Vagina (tissue), 2 donors: ENCODE data around the gene GNAQ.

Experiments
- POLR2A ChIP-seq, 2 donors: fragments of 450-650 bp; IDR thresholded peaks; one replicate each; pipeline ENCODE4 v1.6.1; 2017; ENCODE audit warnings: antibody characterized with exemption in 2 of 2, mild to moderate bottlenecking in 2 of 2, moderate library complexity in 2 of 2
- POLR2AphosphoS5 ChIP-seq, 2 donors: sonication (generic); formaldehyde crosslinking; IDR thresholded peaks; one replicate each; pipeline ENCODE4 v1.9.0; 2017; ENCODE audit warnings: antibody characterized with exemption in 2 of 2, mild to moderate bottlenecking in 2 of 2, low read depth in 1 of 2; ENCODE audit not compliant: insufficient read depth in 1 of 2
- TF ChIP-seq, protein P1 (sequence below), 3 experiments: fragments of 450-650 bp in 2 of 3; fragments of 200-600 bp in 1 of 3; sonication (generic) in 1 of 3; IDR thresholded peaks; one replicate each; pipeline ENCODE4 v1.5.1; 2017 to 2019; ENCODE audit warnings: antibody characterized with exemption in 3 of 3, mild to moderate bottlenecking in 2 of 3, moderate library complexity in 2 of 3

DNA sequence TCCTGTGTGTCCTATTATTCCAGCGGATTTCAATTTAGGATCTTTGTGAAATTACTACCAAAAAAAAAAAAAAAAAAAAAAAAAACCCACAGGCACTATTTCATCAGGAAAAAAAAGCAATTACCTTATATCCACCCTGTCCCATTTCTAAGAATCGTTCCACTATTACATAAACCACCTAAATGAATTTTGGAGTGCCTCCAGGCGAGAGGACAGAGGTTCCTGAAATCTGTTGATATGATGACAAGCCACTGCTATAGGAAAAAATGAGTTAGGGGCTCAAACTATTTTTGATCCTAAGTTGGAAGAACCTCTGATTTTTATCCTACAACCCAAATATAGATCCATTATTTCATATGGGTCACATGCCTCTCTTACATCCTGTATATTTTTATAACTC is 177.9 kb downstream of the GNAQ start:
- TF ChIP-seq, protein P1, sequence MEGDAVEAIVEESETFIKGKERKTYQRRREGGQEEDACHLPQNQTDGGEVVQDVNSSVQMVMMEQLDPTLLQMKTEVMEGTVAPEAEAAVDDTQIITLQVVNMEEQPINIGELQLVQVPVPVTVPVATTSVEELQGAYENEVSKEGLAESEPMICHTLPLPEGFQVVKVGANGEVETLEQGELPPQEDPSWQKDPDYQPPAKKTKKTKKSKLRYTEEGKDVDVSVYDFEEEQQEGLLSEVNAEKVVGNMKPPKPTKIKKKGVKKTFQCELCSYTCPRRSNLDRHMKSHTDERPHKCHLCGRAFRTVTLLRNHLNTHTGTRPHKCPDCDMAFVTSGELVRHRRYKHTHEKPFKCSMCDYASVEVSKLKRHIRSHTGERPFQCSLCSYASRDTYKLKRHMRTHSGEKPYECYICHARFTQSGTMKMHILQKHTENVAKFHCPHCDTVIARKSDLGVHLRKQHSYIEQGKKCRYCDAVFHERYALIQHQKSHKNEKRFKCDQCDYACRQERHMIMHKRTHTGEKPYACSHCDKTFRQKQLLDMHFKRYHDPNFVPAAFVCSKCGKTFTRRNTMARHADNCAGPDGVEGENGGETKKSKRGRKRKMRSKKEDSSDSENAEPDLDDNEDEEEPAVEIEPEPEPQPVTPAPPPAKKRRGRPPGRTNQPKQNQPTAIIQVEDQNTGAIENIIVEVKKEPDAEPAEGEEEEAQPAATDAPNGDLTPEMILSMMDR (IDR thresholded peaks at IDR 0.05): no peak
- TF ChIP-seq POLR2A (IDR thresholded peaks at IDR 0.05) (no peak), POLR2AphosphoS5 (IDR thresholded peaks at IDR 0.05; ENCODE audit: insufficient read depth in 1 of 2, low read depth in 1 of 2) (no peak)
